Fibroblast of gingiva (primary cell): Measurements from ENCODE around the gene SETD1B.
"Not testable (repeated sequence)": the region's sequence is repeated elsewhere in the genome, so short reads cannot be mapped to it uniquely, and the experiment has no call there.

Experiments
- DNase-seq: peaks from one replicate; pipeline ENCODE4 v3.0.0-alpha.2; 2011; ENCODE audit warnings: low read depth

SETD1B gene

GRCh38 chr12:121857322-121858246 lies 53.8 kb downstream of the SETD1B start:
- DNase-seq = peak; percentile 53

GRCh38 chr12:121858318-121858661 lies 54.5 kb downstream of the SETD1B start:
- no peak for DNase-seq

GRCh38 chr12:121858662-121859572 lies 55.1 kb downstream of the SETD1B start, which contains the start of gene HPD:
HPD (minus strand) TSS chr12:121858859; CDS start chr12:121858823, 36 bp downstream.
- peak; percentile 91 for DNase-seq

- DNase-seq = no peak
Measured at GRCh38 chr12:121860257-121860656, 56.4 kb downstream of the SETD1B start.

GRCh38 chr12:121860699-121861098 lies 56.9 kb downstream of the SETD1B start:
- DNase-seq = not testable (repeated sequence)

GRCh38 chr12:121861636-121862254 lies 57.9 kb downstream of the SETD1B start:
- DNase-seq = peak; percentile 60

GRCh38 chr12:121866331-121866730 lies 62.5 kb downstream of the SETD1B start:
- DNase-seq = peak; percentile 81

- not testable (repeated sequence) for DNase-seq
Measured at GRCh38 chr12:121869229-121869628, 65.4 kb downstream of the SETD1B start.

GRCh38 chr12:121871467-121871866 lies 67.7 kb downstream of the SETD1B start:
- DNase-seq = no peak

- DNase-seq = peak; percentile 93
Measured at GRCh38 chr12:121872546-121873215, 68.9 kb downstream of the SETD1B start.

GRCh38 chr12:121873216-121873569 lies 69.4 kb downstream of the SETD1B start:
- no peak for DNase-seq

- DNase-seq = no peak
Measured at GRCh38 chr12:121874071-121874470, 70.3 kb downstream of the SETD1B start.

GRCh38 chr12:121875582-121875981 lies 71.8 kb downstream of the SETD1B start:
- no peak for DNase-seq

- DNase-seq = not testable (repeated sequence)
Measured at GRCh38 chr12:121876080-121876447, 72.3 kb downstream of the SETD1B start.
